SH-SY5Y (cell line): ENCODE data around the gene GRM5.

Source experiments
- GATA2 ChIP-seq: IDR thresholded peaks from 2 replicates; pipeline ENCODE4 v1.6.1; 2011; ENCODE audit warnings: mild to moderate bottlenecking, low read depth, low read length
- GATA3 ChIP-seq: IDR thresholded peaks from 2 replicates; pipeline ENCODE4 v1.6.1; 2011; ENCODE audit warnings: low read depth, mild to moderate bottlenecking, low read length, moderate library complexity

GRM5 gene

DNA sequence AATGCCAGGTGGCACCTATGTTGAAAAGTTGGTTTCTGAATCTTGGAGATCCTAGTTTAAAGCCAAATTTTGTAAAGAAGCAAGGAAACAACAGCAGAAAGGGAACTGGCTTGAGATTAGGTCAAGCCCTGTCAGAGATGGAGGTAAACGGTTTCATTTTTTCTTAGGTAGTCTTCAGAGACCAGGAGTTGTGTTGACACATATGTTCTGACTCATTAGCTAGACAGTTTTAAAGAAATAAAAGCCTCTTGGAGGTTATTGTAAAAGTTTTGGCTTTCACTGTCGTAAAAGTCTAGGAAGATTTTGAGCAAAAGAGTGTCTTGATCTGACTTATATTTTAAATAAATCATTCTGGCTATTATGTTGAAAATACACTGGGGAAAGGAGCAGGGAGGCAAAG, 576.8 kb downstream of the GRM5 start:
- TF ChIP-seq GATA3 (no peak), GATA2 (no peak)

GRCh38 chr11:88487646-88488045, 578.1 kb downstream of the GRM5 start:
- TF ChIP-seq GATA3 (no peak), GATA2 (no peak)

DNA sequence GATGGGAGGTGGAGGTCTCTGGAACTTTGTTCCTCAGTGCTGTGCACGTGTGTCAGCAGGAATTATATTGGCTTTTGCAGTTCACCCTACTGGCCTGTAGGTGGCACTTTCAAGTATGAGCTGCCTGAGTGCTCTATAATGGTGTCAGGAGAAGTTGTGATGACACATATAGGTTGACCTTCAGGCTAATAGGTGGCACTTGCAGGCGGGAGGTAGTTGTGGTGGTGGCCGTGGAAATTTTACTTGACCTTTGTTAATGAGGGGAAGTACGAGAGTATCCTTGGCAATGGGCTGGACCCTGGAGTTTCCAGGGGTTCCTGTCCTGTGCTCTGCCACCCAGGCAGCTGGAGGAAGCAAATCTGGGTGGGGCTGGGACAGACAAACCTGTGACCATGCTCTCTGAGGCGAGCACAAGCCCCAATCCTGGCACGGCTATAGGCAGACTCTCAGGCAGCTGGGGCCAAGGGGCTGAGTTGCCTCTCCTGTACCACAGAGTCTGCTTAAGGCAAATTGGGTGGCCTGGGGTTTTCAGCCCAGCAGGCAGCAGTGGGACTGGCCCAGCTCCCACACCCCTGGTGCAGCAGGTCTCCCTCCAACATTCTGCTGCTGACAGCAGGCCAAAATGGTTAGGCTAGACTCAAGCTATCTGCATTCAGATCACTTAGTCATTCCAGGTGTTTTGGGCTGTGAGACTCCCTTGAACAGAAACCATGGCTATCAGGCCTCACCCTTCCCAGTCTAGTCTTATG, 580.7 kb downstream of the GRM5 start:
- TF ChIP-seq GATA2 (no peak), GATA3 (no peak)

- TF ChIP-seq GATA2 (no peak), GATA3 (no peak)
Observed at GRCh38 chr11:88482871-88483301, 582.9 kb downstream of the GRM5 start.

DNA sequence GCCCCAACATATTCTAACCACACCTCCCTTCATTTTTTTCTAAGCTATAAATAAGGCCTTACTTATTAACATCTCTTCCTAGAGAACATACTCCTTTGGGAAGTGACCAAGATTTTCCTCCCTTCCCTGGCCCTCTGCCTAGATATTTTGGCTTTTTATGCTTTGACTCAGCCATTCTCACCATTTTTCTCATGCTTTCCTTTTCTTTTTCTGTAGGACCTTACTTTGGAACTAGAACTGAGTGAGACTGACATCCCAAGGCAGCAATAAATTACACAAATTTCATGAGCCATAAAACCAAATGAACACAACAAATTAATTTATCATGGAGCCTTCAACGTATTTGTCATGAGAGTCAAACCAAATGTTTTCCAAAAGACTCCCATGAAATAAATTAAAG, 585.6 kb downstream of the GRM5 start:
- no peak for TF ChIP-seq GATA3
- no peak for TF ChIP-seq GATA2

DNA sequence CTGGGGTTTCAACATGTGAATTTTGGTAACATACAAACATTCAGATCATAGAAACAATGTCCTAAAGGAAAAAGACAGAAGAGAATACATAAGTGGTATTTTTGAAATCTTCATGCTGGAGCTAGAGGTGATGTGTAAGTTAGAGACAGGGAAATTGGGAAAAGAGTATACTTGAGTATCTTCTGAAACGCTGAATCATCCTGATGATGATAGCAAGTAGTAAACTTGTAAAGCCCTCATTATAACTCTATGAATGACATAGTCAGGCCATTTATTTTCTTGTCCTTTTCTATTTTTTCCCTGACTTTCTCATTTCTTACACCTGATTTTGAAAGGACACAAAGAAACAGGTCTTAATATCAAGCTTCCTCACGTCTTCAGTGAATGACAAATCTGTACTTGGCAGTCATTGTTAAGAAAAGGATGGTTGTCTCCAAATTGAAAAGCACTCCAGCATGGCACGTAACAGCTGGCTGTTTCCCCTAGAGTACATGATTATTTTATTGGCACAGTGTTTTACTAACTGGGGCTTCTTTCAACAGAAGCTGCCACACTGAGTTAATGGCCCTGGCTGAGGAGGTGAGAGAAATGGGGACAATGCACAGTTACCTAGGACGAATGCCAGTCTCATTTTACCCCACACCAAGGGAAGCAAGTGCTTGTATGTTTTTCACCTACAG, 587.5 kb downstream of the GRM5 start:
- TF ChIP-seq GATA3 = no peak
- no peak for TF ChIP-seq GATA2

GRCh38 chr11:88475991-88476418, 589.8 kb downstream of the GRM5 start:
- TF ChIP-seq GATA3 = no peak
- TF ChIP-seq GATA2 = no peak

DNA sequence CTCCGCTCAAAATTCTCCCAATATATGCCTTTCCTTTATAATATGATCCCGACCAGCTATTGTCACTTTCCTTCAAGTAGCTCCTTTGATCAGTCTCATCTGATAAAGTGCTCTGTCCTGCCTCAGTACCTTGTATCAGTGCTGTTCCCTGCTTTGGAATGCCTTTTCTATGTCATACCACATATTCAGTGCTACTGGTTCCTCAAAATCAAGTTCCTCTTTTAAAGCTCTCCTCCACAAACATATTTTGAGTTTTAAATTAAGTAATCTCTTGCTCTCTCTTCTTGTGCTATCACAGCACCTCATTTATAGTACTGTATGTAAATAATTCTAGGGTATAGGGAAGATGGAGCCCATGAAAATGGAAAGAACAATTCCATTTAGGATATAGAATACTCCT, 591.1 kb downstream of the GRM5 start:
- no peak for TF ChIP-seq GATA3
- no peak for TF ChIP-seq GATA2

DNA sequence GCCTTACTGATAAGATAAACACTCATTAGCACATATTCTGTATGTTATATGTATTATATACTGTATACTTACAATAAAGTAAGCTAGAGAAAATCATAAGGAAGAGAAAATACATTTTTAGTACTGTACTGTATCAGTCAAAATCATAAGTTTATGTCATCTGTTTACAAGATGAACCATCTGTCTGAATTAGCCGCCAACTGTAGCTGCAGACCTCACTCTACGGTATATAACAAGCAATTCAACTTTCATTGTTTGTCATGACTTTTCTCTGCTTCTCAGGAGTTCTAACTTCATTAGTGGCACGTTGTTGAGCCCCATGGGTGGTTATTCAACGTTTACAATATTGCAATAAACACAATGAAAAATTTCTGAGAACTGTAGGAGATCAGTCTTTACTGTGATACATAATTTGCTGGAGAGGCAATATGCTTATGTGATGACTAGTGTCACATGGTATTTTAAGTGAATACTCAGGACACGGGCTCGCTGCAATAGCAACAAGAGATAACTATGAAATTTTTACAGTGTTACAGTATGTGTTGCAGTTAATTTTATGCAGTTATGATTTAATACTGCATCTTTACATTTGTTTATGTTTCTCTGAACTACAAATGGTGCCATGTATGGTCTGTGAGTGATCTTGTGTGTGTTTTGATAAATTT, 596.1 kb downstream of the GRM5 start:
- TF ChIP-seq GATA2 (no peak), GATA3 (no peak)

- TF ChIP-seq GATA2 (no peak), GATA3 (no peak)
Observed at GRCh38 chr11:88464528-88464927, 601.3 kb downstream of the GRM5 start.

DNA sequence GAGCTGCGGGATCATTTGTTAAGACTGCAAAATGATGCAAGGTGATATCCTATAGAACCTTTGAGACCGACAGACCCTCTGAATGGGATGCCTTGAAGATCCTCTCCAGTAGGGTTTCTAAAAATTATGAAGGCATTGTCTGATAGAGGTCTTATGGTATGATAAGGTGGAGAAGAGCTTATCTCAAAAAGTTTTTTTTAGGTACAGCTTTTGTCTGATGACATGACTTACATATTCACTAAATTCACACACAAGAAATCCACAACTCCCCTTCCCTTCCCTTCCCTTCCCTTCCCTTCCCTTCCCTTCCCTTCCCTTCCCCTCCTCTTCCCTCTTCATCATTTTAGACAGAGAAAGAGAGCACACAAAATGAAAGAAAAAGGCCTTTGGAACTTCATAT, 609.8 kb downstream of the GRM5 start:
- no peak for TF ChIP-seq GATA3
- no peak for TF ChIP-seq GATA2

DNA sequence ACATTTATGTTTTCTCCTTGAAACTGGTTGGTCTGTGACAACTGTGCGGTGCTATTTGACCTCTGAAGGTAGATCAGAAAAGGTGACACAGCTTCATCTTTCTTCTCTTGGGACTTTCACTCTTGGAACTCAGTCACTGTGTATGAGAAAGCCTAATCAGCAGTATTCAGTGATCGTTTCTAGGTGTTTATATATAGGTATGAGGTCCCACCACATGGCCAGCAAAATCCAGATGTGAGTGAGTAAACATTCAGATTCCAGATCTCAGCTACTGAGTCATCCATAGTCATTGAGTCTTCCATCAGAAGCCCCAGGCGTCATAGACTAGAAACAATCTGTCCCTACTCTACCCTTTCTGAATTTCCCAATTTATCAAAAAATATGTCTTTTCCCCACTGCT, 610.9 kb downstream of the GRM5 start:
- no peak for TF ChIP-seq GATA2
- no peak for TF ChIP-seq GATA3
